ENCODE measurements around the gene ZFR2.

The ZFR2 gene

GRCh38 chr19:3774621-3775373 lies 94.0 kb downstream of the ZFR2 start:
- DNase-seq (ENCODE audit: low read depth): no peak
- TF ChIP-seq, protein P1, sequence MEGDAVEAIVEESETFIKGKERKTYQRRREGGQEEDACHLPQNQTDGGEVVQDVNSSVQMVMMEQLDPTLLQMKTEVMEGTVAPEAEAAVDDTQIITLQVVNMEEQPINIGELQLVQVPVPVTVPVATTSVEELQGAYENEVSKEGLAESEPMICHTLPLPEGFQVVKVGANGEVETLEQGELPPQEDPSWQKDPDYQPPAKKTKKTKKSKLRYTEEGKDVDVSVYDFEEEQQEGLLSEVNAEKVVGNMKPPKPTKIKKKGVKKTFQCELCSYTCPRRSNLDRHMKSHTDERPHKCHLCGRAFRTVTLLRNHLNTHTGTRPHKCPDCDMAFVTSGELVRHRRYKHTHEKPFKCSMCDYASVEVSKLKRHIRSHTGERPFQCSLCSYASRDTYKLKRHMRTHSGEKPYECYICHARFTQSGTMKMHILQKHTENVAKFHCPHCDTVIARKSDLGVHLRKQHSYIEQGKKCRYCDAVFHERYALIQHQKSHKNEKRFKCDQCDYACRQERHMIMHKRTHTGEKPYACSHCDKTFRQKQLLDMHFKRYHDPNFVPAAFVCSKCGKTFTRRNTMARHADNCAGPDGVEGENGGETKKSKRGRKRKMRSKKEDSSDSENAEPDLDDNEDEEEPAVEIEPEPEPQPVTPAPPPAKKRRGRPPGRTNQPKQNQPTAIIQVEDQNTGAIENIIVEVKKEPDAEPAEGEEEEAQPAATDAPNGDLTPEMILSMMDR (IDR thresholded peaks at IDR 0.05; ENCODE audit: low read depth, low read length, missing control alignments): no peak

GRCh38 chr19:3773814-3774515 lies 94.9 kb downstream of the ZFR2 start:
- H3K4me3 ChIP-seq (ENCODE audit: low read depth, low read length): no peak overlapping the region
- TF ChIP-seq, protein P1 (IDR thresholded peaks at IDR 0.05; ENCODE audit: low read depth, low read length, missing control alignments): no peak
- DNase-seq (ENCODE audit: low read depth): no peak

More at GRCh38 chr19:3774621-3775373, 94.0 kb downstream of the ZFR2 start:
- H3K4me3 ChIP-seq (ENCODE audit: low read depth, low read length): no peak overlapping the region

DNA sequence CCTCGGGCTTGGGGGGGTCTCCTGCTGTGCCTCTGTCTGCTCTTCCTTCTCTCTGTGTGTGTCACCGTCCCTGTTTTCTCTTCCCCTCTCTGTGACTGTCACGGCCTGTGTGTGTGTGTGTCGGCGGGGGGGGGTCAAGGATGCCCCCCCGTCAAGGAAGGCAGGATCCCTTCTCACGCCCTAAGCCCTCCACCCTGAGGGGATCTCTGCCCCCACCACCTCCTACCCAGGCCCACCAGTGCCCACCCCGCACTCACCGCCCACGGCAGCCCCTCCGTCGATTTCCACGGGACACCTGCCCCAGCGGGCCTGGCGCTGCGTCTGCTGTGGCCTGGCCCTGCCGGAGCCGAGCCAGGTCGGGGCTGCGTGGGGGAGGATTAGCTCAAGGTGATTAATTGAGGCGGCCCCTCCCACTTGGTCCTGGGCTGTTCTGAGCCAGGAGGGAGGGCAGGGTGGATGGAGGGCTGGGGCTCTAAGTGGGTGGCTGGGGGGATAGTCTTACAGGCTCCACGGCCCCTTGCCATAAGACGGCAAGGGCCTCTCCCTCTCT lies 96.9 kb downstream of the ZFR2 start, which contains the start of gene RAX2:
TSS of gene RAX2 (minus strand) at position 323 of the 550 bp plus-strand sequence. CDS start 486 bp downstream, outside the sequence.
- no peak for DNase-seq (ENCODE audit: low read depth)

DNA sequence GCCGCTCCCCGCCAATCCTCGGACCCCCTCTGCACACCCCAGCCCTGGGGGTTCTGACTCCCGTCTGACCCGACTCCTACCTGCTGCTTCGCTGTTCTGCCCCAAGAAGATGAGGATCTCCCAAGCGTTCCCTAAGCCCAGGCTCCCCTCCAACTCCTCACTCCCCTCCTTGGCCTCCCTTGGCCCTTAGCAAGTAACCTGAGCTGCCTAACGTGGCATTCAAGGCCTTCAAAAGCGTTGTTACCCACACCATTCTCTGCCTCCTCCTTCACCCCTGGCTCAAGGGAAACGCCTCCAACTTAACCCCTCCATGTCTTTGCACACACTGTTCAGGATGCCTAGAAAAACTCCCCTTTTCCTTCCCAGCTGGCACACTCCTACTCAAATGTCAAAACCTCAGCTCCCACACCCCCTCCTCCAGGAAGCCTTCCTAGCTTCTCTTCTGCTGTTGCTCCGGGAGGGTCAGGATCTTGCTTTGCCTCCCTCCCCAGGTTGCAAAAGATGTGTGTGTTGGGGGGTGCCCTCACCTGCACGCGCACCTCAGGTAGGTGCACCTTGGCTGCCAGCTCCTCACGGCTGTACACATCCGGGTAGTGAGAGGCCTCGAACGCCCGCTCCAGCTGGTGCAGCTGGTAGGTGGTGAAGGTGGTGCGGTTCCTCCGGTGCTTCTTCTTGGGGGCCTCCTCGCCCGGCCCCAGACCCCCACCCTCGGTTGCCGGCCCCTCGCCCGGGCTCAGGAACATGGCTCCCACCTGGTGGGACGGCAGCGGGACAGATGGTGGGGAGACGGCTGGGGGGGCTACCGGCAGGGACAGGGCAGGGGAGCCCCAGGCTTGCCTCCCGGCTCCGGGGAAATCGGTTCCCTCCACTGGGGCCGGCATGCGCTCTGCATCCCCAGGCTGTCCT lies 97.6 kb downstream of the ZFR2 start:
- no peak for DNase-seq (ENCODE audit: low read depth)

More for the DNA sequence above, 96.9 kb downstream of the ZFR2 start, which contains the start of gene RAX2:
- H3K4me3 ChIP-seq (ENCODE audit: low read depth, low read length): no peak within 1 kb of the TSS
- TF ChIP-seq, protein P1 (IDR thresholded peaks at IDR 0.05; ENCODE audit: low read depth, low read length, missing control alignments): no peak

GRCh38 chr19:3770136-3770999 lies 98.5 kb downstream of the ZFR2 start:
- H3K4me3 ChIP-seq (ENCODE audit: low read depth, low read length): no peak overlapping the region
- TF ChIP-seq, protein P1 (IDR thresholded peaks at IDR 0.05; ENCODE audit: low read depth, low read length, missing control alignments): no peak
- DNase-seq (ENCODE audit: low read depth): no peak

More for the DNA sequence above, 97.6 kb downstream of the ZFR2 start:
- no peak overlapping the region for H3K4me3 ChIP-seq (ENCODE audit: low read depth, low read length)
- TF ChIP-seq, protein P1 (IDR thresholded peaks at IDR 0.05; ENCODE audit: low read depth, low read length, missing control alignments): no peak

Measured in GM12864 (cell line).